Measurements from ENCODE around the gene COMMD3. TPM values are rescaled to one million over a fixed set of nuclear protein-coding genes. Genes with fewer than 3 reads are reported as not detected.
A peak's percentile ranks its signal among the peaks of the same experiment; 100 is the strongest.

The COMMD3 gene
- total RNA-seq, 1 donor, result 21.5 TPM

DNA sequence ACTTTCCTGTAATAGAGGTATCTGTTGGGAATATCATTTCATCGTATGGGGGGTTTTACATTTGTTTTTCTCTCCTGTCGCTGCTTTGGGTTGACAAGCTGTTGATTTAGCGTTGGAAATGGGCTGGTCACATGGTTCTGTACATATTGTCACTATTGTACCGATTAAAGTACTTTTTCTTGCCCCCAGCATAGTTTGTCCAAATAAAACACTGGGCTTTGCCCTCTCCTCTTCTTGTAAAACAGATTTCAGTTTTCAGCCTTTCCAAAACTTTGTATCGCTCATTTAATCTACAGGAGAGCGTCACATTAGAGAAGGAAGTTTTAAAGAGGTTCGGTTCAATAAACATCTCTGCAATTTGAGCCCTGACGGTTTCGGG lies 8.7 kb downstream of the COMMD3 start:
- peaks cover 38% of the 10 kb centered on the region for H3K27me3 ChIP-seq (ENCODE audit: insufficient read depth, low read length)

DNA sequence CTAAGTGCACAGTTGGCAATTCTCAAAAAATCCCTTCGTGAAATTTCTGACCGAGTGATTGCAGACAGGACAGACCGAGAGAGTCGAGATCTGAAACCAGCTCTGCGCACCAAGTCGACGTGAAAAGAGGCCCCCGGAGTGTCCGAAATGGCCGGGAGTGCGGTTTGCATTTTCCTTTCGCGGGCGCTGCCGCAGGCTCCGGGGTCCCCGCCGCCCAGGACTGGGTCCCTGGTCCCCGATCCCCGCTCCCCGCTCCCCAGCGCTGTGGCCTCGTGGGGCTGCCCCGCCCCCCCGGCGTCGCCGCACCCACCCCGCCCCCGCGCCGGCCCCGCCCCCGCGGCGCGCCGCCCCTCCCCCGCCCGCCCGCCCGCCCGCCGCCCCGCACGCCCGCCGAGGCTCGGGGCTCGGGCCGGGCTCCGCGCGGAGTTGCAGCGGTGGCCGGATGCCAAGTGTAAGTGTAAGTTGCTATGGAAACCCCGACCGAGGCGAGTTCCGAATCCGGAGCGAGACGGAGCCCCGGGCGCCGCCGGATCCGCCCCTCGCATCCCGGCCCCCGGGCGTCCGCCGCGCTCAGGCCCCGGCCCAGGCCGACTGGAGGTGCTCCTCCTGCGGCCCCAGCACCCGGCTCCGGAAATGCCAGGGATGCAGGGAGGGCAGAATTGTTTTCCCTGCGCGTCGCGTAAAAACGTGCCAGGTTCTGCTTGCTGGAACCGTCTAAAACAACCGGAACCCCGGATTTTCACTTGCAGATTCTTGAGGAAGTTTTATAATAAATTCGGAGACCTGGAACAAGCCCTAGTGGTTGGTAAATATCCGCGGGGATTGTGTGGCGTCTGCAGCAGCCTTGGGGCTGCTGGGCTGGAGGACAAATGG lies 9.3 kb downstream of the COMMD3 start:
- peak overlapping the region; percentile 47 for H3K4me3 ChIP-seq (ENCODE audit: low read length)
- H3K27me3 ChIP-seq (ENCODE audit: insufficient read depth, low read length), result peaks cover 38% of the 10 kb centered on the region
- no peaks in the 10 kb centered on the region for H3K9me3 ChIP-seq (ENCODE audit: low read depth, low read length)
- H3K4me1 ChIP-seq (ENCODE audit: insufficient read depth, low read length), result peaks cover 31% of the 10 kb centered on the region

More for the DNA sequence above, 8.7 kb downstream of the COMMD3 start:
- H3K4me1 ChIP-seq (ENCODE audit: insufficient read depth, low read length), result peaks cover 34% of the 10 kb centered on the region
- no peaks in the 10 kb centered on the region for H3K9me3 ChIP-seq (ENCODE audit: low read depth, low read length)
- peak overlapping the region; percentile 47 for H3K4me3 ChIP-seq (ENCODE audit: low read length)

DNA sequence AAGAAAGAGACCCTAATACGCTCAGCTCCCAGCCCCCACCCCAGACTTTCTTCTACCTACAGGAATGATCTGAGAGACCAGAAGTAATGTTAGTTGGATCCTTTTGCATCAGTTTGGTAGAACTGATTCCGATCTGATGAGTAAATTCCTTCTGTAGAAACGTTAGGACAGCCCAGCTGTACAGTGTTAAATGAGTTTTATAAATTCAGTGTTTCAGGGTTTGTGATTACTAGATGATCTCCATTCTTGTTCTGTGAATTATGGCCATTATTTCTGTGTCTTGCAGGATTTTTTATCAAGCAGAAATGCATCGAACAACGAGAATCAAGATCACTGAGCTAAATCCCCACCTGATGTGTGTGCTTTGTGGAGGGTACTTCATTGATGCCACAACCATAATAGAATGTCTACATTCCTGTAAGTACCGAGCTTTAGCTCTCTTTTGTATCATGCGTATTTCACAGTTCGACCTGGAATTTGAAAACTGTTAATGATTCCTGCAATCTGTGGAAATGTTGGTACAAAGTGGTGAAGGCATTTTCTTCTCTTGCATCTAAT lies 10.0 kb downstream of the COMMD3 start:
- Histone ChIP-seq H3K27me3 (ENCODE audit: insufficient read depth, low read length) (peaks cover 38% of the 10 kb centered on the region), H3K4me3 (ENCODE audit: low read length) (peak overlapping the region; percentile 43), H3K9me3 (ENCODE audit: low read depth, low read length) (no peaks in the 10 kb centered on the region), H3K4me1 (ENCODE audit: insufficient read depth, low read length) (peaks cover 31% of the 10 kb centered on the region)

DNA sequence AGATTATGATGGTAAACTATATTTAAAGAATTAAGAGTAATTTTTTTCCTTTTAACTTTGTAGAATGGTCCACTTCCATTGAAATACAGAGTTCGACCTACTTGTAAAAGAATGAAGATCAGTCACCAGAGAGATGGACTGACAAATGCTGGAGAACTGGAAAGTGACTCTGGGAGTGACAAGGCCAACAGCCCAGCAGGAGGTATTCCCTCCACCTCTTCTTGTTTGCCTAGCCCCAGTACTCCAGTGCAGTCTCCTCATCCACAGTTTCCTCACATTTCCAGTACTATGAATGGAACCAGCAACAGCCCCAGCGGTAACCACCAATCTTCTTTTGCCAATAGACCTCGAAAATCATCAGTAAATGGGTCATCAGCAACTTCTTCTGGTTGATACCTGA lies 13.0 kb downstream of the COMMD3 start:
- peaks cover 34% of the 10 kb centered on the region for H3K4me1 ChIP-seq (ENCODE audit: insufficient read depth, low read length)
- H3K9me3 ChIP-seq (ENCODE audit: low read depth, low read length), result no peaks in the 10 kb centered on the region
- H3K4me3 ChIP-seq (ENCODE audit: low read length), result no peak overlapping the region
- peaks cover 26% of the 10 kb centered on the region for H3K27me3 ChIP-seq (ENCODE audit: insufficient read depth, low read length)

DNA sequence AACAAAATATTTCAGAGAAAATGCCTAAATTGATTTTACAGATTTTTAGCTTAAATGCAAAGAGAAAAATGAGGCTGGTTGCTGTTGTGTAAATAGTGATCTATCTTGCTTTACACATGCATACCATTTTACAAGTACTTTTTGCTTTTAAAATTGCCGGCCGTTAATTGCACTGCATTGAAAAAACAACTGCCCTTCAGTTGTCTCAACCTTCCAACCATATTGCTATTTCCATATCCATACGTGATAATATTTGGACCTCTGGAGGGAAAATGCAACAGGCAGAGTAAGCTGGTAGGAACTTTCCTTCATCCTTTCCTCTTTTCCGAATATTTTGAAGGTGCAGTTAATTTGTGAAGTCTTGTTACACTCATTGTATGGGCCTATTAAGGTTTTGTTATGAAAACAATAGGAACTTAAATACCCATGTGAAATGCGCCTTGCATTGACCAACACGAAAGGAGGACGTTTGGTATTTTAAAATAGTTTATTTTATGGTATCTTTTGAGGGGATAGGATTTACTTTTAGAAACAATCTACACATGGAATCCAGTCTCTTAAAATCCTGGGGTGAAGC lies 16.0 kb downstream of the COMMD3 start:
- peaks cover 40% of the 10 kb centered on the region for H3K27me3 ChIP-seq (ENCODE audit: insufficient read depth, low read length)
- no peaks in the 10 kb centered on the region for H3K9me3 ChIP-seq (ENCODE audit: low read depth, low read length)
- peaks cover 45% of the 10 kb centered on the region for H3K4me1 ChIP-seq (ENCODE audit: insufficient read depth, low read length)
- H3K4me3 ChIP-seq (ENCODE audit: low read length), result no peak overlapping the region

DNA sequence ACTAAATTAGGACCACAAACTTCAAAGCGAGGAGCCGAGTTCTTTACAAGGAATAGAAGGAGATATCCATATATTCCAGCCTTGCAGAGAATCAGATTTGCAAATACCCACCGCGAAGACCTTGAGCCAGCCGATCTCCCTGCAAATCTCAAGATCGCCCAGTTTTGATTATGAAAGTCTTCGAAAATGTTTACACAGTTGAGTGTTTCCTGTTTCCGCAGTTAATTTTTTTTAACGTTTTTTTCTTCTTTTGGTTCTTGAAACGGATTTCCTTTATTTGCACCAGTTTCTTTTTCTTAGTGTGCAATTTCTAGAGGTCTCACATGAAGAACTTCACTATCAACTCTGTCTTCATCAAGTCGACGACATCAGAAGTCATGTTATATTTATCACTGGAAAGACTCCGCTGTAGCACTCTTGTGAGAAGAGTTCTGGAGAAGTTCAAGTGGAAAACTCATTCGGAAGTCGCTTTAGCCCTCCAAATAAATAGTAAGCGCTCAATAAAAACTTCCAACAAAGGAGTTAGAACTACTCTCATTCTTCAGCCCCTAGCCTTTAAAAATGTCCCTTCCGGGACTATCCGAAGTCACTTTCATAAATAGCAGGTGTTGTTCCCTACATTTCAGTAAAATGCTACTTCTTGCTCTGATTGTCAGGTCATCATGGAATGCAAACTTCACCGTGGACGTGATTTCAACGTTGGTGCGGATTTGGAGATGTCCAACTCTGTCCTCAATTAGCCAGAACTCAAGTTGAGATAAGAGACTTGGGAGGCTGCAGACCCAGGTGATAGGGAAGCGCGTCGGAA lies 17.2 kb downstream of the COMMD3 start:
- peaks cover 46% of the 10 kb centered on the region for H3K4me1 ChIP-seq (ENCODE audit: insufficient read depth, low read length)
- no peaks in the 10 kb centered on the region for H3K9me3 ChIP-seq (ENCODE audit: low read depth, low read length)
- H3K4me3 ChIP-seq (ENCODE audit: low read length), result peak overlapping the region; percentile 27
- H3K27me3 ChIP-seq (ENCODE audit: insufficient read depth, low read length), result peaks cover 52% of the 10 kb centered on the region

DNA sequence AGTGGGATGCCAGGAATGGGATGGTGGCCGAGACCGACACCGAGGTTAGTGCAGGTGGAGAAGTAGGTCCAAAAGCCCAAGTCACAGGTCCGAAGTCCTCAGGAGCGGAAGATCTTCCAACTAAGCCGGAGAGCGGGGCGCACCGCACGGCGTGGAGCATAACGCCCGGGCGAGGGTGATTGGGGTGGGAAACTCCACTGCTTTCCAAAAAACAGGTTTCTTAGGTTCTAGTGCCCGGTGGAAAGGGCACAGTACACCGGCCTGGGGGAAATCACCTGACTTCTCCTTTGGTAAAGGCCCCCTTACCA lies 17.7 kb downstream of the COMMD3 start:
- H3K4me1 ChIP-seq (ENCODE audit: insufficient read depth, low read length), result peaks cover 46% of the 10 kb centered on the region
- H3K4me3 ChIP-seq (ENCODE audit: low read length), result no peak overlapping the region
- H3K27me3 ChIP-seq (ENCODE audit: insufficient read depth, low read length), result peaks cover 57% of the 10 kb centered on the region
- H3K9me3 ChIP-seq (ENCODE audit: low read depth, low read length), result no peaks in the 10 kb centered on the region

DNA sequence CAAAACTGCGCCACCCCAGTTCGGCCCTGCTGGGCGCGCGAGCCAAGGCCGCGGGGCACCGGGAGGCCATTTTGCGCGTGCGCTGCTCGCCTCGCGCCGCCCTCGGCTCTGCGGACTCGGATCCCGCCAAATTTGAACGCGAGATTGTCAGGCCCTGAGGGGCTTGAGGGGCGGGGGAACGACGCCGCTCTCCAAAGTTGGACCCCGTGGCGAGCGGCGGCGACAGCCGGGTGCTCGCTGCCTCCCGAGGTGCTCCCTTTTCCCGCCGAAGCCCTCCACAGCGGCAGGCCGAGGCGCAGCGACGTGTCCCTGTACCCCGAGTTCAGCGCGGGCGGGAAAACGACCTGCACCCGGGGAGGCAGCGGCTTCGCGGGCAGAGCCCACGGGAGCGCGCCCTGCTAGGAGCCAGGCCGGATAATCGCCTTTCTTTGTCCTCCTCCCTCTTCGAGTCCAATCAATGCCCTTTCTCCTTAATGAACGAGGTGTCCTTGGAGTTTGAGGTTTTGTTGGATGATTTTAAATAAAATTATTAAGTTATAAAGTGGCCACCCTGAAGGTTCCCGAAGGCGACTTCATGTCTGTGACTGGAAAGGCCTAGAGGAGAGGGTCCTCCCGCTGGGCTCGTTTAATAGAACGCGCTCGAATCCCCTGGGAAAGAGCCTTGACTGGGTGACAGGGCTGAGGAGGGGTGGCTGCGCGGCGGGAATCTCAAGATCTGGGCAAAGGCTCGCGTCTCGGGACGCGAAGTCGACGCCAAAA lies 18.4 kb downstream of the COMMD3 start:
- Histone ChIP-seq H3K9me3 (ENCODE audit: low read depth, low read length) (no peaks in the 10 kb centered on the region), H3K4me3 (ENCODE audit: low read length) (peak overlapping the region; percentile 32), H3K4me1 (ENCODE audit: insufficient read depth, low read length) (peaks cover 46% of the 10 kb centered on the region), H3K27me3 (ENCODE audit: insufficient read depth, low read length) (peaks cover 64% of the 10 kb centered on the region)

DNA sequence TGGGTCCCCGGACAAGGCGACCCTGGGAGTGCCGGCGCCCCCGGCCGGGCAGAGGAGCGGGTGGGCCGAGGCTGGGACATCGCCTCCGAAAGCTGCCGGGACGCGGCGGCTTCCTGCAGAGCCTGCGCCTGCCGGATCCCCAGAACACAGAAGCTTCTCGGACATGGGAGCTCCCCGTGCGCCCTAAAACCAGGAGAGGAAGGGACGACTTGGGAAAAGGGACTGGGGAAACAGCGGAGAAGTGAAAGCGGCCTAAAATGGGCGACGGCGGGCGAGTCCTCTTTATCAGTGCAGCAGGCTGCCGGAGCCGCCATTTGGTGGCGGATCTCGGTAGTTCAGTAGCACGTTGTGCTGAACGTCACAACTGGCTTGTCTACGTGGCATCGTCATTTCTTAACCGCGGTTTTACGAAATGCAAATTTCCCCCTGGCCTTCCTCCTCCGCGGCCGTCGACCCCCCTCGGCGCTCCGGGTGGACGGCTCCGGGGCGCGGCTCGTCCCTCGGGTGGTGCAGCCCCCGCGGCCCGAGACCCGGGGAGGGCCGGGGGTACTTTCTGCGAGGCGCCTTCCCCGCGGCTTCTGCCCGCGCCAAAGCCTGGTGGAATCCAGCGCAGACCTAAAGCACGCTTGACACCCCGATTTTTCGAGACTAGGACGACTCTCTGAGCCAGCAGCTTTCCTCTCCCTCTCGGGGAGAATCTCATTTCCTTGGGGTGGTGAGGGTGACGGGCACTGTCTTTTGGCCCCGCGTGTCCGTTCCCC lies 19.2 kb downstream of the COMMD3 start:
- peaks cover 69% of the 10 kb centered on the region for H3K27me3 ChIP-seq (ENCODE audit: insufficient read depth, low read length)
- H3K9me3 ChIP-seq (ENCODE audit: low read depth, low read length), result no peaks in the 10 kb centered on the region
- H3K4me1 ChIP-seq (ENCODE audit: insufficient read depth, low read length), result peaks cover 52% of the 10 kb centered on the region
- H3K4me3 ChIP-seq (ENCODE audit: low read length), result peak overlapping the region; percentile 32

DNA sequence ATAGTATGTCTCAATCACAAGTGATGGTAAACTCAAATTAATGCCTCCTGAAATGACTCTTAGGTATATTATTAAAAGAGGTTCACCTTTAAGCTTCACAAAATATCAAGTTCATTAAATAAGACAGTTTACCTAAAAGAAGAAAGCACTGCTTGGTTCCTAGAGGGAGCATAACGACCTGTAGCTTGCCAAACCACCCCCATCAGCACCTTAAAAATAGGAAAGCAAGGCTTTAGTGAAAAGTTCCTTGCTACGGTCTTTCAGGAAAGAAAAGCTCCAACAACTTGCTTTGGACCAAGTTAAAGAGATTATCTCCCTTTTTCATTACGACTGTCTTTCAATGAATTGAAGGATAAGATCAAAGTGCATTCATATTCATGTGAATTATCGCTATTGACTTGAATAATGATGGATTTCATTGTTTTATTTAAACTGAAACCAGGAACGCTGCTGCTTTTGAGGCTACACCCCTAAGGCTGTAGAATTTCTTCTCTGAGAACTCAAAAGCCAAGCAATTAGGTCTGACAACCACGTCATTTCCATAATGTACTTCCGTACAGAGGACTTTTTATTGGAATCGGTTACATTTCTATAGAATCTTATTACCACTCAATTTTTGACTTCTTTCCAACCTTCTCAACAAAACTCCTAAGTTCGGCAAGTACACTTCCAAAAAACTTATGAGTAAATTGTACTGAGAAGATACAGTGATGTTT lies 22.2 kb downstream of the COMMD3 start:
- Histone ChIP-seq H3K27me3 (ENCODE audit: insufficient read depth, low read length) (peaks cover 90% of the 10 kb centered on the region), H3K4me1 (ENCODE audit: insufficient read depth, low read length) (peaks cover 53% of the 10 kb centered on the region), H3K4me3 (ENCODE audit: low read length) (no peak overlapping the region), H3K9me3 (ENCODE audit: low read depth, low read length) (no peaks in the 10 kb centered on the region)

DNA sequence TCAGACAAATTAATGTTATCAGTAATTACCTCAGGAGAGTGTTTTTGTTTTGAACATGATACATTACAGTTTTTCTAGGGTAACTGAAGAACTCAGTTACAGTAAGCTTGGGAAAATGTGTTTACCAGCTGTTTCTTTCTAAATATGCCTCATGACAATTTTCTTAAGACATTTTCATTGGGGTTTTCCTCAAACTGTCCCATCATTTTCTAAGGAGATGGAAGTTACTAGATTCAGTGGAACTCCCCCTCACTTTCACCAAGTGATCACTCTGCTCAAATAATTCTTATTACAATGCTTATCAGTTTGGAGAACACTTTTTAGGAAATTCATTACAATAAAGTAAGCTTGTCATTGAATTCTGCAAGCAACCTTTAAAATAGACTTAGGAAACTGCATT lies 22.7 kb downstream of the COMMD3 start:
- H3K9me3 ChIP-seq (ENCODE audit: low read depth, low read length), result no peaks in the 10 kb centered on the region
- H3K27me3 ChIP-seq (ENCODE audit: insufficient read depth, low read length), result peaks cover 92% of the 10 kb centered on the region
- H3K4me3 ChIP-seq (ENCODE audit: low read length), result no peak overlapping the region
- peaks cover 48% of the 10 kb centered on the region for H3K4me1 ChIP-seq (ENCODE audit: insufficient read depth, low read length)

DNA sequence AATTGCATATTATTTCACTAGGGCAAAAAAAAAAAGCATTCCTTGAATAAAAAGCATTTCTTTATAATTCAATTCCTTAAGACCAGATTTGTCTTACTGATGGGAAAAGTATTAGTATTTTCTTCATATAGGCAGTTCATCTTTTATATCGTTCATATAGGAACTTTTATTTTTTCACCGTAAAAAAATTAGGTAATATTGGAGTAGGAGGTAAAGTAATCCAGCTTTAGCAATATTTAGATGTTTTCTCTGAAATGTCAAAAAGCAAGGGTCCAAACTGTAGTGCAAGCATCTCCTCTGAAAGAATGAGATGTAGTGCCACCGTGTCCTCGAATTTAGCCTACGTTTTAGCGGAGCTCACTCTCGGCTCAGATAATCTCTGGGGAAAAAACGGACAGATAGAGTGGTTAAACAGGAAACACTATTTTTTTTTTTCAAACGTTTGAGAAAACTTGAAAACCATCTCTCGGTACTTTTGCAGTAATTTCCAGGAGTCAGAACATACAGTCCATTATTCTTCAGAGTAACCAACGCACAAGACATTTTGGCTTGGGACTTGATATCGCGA lies 23.7 kb downstream of the COMMD3 start:
- Histone ChIP-seq H3K4me1 (ENCODE audit: insufficient read depth, low read length) (peaks cover 39% of the 10 kb centered on the region), H3K9me3 (ENCODE audit: low read depth, low read length) (no peaks in the 10 kb centered on the region), H3K4me3 (ENCODE audit: low read length) (peak overlapping the region; percentile 58), H3K27me3 (ENCODE audit: insufficient read depth, low read length) (peaks cover 92% of the 10 kb centered on the region)
